RCC 7860 (cell line): ENCODE measurements around the gene SEC63.
A peak's percentile ranks its signal among the peaks of the same experiment; 100 is the strongest.
"Not testable (repeated sequence)": the region's sequence is repeated elsewhere in the genome, so short reads cannot be mapped to it uniquely, and the experiment has no call there.

Experiments
- DNase-seq: peaks from one replicate; pipeline ENCODE4 v3.0.0-alpha.2; 2015; ENCODE audit warnings: low spot score
- FAIRE-seq: peaks from 2 replicates; lab custom pipeline; 2012; peaks lifted over from hg19 to GRCh38; lab: Jason Lieb, UNC

SEC63 gene

GRCh38 chr6:107932580-107932979, 25.4 kb downstream of the SEC63 start:
- FAIRE-seq (no peak), DNase-seq (no peak)

GRCh38 chr6:107931894-107932293, 26.1 kb downstream of the SEC63 start:
- DNase-seq: no peak

GRCh38 chr6:107928984-107929383, 29.0 kb downstream of the SEC63 start:
- DNase-seq (no peak), FAIRE-seq (no peak)

More at GRCh38 chr6:107931894-107932293, 26.1 kb downstream of the SEC63 start:
- no peak for FAIRE-seq

- FAIRE-seq, DNase-seq: not testable (repeated sequence)
Measured at GRCh38 chr6:107926697-107927544, 31.1 kb downstream of the SEC63 start.

GRCh38 chr6:107917451-107918375, 40.3 kb downstream of the SEC63 start:
- FAIRE-seq (no peak), DNase-seq (no peak)

- DNase-seq, FAIRE-seq: not testable (repeated sequence)
Measured at GRCh38 chr6:107916961-107917360, 41.0 kb downstream of the SEC63 start.

- FAIRE-seq (no peak), DNase-seq (no peak)
Measured at GRCh38 chr6:107911692-107912091, 46.3 kb downstream of the SEC63 start.

GRCh38 chr6:107894809-107895396, 63.1 kb downstream of the SEC63 start:
- DNase-seq: no peak
- no peak for FAIRE-seq

GRCh38 chr6:107890431-107890830, 67.6 kb downstream of the SEC63 start:
- FAIRE-seq, DNase-seq: not testable (repeated sequence)

- DNase-seq, FAIRE-seq: not testable (repeated sequence)
Measured at GRCh38 chr6:107885950-107886349, 72.1 kb downstream of the SEC63 start.

- DNase-seq (no peak), FAIRE-seq (no peak)
Measured at GRCh38 chr6:107879941-107880340, 78.1 kb downstream of the SEC63 start.

GRCh38 chr6:107877968-107878367, 80.0 kb downstream of the SEC63 start:
- FAIRE-seq (no peak), DNase-seq (no peak)

- FAIRE-seq: no peak
- no peak for DNase-seq
Measured at GRCh38 chr6:107871976-107872375, 86.0 kb downstream of the SEC63 start.

GRCh38 chr6:107871512-107871911, 86.5 kb downstream of the SEC63 start:
- FAIRE-seq, DNase-seq: not testable (repeated sequence)

GRCh38 chr6:107871016-107871415, 87.0 kb downstream of the SEC63 start:
- FAIRE-seq (no peak), DNase-seq (no peak)

- FAIRE-seq: no peak
Measured at GRCh38 chr6:107870381-107870780, 87.6 kb downstream of the SEC63 start.

GRCh38 chr6:107869871-107870270, 88.1 kb downstream of the SEC63 start:
- FAIRE-seq (no peak), DNase-seq (no peak)

More at GRCh38 chr6:107870381-107870780, 87.6 kb downstream of the SEC63 start:
- DNase-seq: peak; percentile 11

- no peak for FAIRE-seq
Measured at GRCh38 chr6:107868867-107869611, 89.0 kb downstream of the SEC63 start.

GRCh38 chr6:107867302-107867615, 90.7 kb downstream of the SEC63 start:
- FAIRE-seq: no peak
- DNase-seq: no peak

More at GRCh38 chr6:107868867-107869611, 89.0 kb downstream of the SEC63 start:
- no peak for DNase-seq

GRCh38 chr6:107866606-107867301, 91.3 kb downstream of the SEC63 start:
- DNase-seq: no peak
- no peak for FAIRE-seq
